ENCODE data around the gene COX4I2. TPM values are rescaled to one million over a fixed set of nuclear protein-coding genes. Genes with fewer than 3 reads are reported as not detected.
"Not testable (repeated sequence)": the region's sequence is repeated elsewhere in the genome, so short reads cannot be mapped to it uniquely, and the experiment has no call there.

Gene COX4I2
- total RNA-seq, 4 donors from 2014 or later: not detected

DNA sequence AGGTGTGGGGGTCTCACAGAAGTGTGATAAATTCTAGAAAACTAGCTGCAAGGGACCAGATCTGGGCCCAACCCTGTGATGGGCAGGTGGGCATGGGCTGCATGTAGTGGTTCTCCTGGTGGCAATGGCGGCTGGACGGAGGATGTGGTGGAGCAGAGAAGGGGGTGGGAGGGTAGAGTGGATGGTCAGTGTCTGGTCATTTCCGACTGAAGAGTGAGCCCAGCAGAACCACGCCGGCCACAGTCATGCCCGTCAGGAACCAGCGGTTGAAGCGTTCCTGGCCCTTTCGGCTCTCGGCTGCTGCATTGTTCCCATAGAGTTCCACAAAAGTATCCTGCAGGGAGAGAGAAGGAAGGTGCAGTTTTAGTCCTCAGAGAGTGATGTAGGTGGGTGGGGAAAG, 28.0 kb downstream of the COX4I2 start:
- intact Hi-C loops (cut with DNase I; ENCODE audit: low total_unique reads): no loop called here
- no peak for DNase-seq
- no peak for TF ChIP-seq POLR2AphosphoS5 (IDR thresholded peaks at IDR 0.05)
- TF ChIP-seq EP300 (IDR thresholded peaks at IDR 0.05; ENCODE audit: low read depth): no peak
- no peak for TF ChIP-seq POLR2A (IDR thresholded peaks at IDR 0.05)
- 94% methylated on average over 10 of the region's 10 CpGs; no CpG with 5 or more reads in 1 of the 2 donors for WGBS, 2 donors (ENCODE audit: low coverage in 1 of 2)
- in situ Hi-C loops (cut with MboI; ENCODE audit: low pct_ligation_motif_present in 1 of 4, low pct_unique_long_range_greater_than_20kb in 1 of 4, low sequenced_read_pairs in 3 of 4): no loop called here
- H3K27ac ChIP-seq: peak overlapping the region; percentile 86 to 88 (median 86)
- H3K27me3 ChIP-seq: no peaks in the 10 kb centered on the region
- H3K4me1 ChIP-seq: peaks cover 51 to 96% (median 74%) of the 10 kb centered on the region in 4 donors
- H3K9me3 ChIP-seq: no peaks in the 10 kb centered on the region
- H3K36me3 ChIP-seq: peaks cover 0 to 7% (median 0%) of the 10 kb centered on the region in 4 donors
- H3K4me3 ChIP-seq: no peak overlapping the region

DNA sequence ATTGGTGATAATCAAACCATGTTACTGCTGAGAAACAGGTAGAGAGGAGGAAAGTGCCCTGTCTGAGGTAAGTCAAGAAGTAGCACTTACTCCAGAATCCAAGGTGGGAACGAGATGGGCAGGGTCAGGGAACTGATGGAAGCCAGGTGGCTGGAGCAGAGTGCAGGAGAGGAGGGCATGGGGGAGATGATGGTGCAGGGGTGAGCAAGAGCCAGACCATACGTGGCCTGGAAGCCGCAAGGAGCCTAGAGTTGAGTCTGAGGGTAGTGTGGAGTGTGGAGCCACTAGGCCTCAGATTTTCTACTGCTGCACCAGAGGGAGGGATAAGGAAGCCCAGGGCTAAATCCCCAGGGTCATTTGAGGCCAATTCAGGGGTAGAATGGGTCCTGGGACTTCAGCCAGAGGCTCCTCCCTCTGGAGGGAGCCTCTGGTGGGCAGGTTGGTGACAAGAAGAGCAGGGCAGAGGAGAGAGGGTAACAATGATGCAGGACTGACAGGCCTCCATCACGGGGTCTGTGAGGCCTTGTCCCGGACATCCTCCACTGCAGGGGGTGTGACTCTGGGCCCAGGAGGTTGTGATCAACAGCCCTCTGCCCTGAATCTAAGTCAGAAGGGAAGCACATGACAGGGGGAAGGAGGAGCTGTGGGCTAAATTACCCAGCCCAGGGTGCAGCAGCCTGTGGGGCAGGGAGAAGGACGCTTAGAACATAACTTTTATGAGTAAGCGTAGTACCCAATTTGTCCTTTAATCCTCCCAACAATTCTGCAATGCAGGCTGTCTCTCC, 28.7 kb downstream of the COX4I2 start:
- intact Hi-C loops (cut with DNase I; ENCODE audit: low total_unique reads): no loop called here
- TF ChIP-seq EP300 (IDR thresholded peaks at IDR 0.05; ENCODE audit: low read depth) (no peak), POLR2A (IDR thresholded peaks at IDR 0.05) (peak; percentile 26), POLR2AphosphoS5 (IDR thresholded peaks at IDR 0.05) (peak in 1 of 3 donors; percentile 22)
- TF ChIP-seq, protein P1, sequence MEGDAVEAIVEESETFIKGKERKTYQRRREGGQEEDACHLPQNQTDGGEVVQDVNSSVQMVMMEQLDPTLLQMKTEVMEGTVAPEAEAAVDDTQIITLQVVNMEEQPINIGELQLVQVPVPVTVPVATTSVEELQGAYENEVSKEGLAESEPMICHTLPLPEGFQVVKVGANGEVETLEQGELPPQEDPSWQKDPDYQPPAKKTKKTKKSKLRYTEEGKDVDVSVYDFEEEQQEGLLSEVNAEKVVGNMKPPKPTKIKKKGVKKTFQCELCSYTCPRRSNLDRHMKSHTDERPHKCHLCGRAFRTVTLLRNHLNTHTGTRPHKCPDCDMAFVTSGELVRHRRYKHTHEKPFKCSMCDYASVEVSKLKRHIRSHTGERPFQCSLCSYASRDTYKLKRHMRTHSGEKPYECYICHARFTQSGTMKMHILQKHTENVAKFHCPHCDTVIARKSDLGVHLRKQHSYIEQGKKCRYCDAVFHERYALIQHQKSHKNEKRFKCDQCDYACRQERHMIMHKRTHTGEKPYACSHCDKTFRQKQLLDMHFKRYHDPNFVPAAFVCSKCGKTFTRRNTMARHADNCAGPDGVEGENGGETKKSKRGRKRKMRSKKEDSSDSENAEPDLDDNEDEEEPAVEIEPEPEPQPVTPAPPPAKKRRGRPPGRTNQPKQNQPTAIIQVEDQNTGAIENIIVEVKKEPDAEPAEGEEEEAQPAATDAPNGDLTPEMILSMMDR (IDR thresholded peaks at IDR 0.05): peak in 1 of 5 experiments; percentile 33
- peak overlapping the region; percentile 86 to 88 (median 86) for H3K27ac ChIP-seq
- in situ Hi-C loops (cut with MboI; ENCODE audit: low pct_ligation_motif_present in 1 of 4, low pct_unique_long_range_greater_than_20kb in 1 of 4, low sequenced_read_pairs in 3 of 4): no loop called here
- H3K27me3 ChIP-seq: no peaks in the 10 kb centered on the region
- no peaks in the 10 kb centered on the region for H3K9me3 ChIP-seq
- H3K36me3 ChIP-seq: peaks cover 0 to 7% (median 0%) of the 10 kb centered on the region in 4 donors
- no peak overlapping the region for H3K4me3 ChIP-seq
- peak; percentile 73 for DNase-seq
- peaks cover 58 to 96% (median 78%) of the 10 kb centered on the region in 4 donors for H3K4me1 ChIP-seq
- 20 to 47% methylated on average over 1 to 7 of the region's 7 CpGs for WGBS, 2 donors (ENCODE audit: low coverage in 1 of 2)

DNA sequence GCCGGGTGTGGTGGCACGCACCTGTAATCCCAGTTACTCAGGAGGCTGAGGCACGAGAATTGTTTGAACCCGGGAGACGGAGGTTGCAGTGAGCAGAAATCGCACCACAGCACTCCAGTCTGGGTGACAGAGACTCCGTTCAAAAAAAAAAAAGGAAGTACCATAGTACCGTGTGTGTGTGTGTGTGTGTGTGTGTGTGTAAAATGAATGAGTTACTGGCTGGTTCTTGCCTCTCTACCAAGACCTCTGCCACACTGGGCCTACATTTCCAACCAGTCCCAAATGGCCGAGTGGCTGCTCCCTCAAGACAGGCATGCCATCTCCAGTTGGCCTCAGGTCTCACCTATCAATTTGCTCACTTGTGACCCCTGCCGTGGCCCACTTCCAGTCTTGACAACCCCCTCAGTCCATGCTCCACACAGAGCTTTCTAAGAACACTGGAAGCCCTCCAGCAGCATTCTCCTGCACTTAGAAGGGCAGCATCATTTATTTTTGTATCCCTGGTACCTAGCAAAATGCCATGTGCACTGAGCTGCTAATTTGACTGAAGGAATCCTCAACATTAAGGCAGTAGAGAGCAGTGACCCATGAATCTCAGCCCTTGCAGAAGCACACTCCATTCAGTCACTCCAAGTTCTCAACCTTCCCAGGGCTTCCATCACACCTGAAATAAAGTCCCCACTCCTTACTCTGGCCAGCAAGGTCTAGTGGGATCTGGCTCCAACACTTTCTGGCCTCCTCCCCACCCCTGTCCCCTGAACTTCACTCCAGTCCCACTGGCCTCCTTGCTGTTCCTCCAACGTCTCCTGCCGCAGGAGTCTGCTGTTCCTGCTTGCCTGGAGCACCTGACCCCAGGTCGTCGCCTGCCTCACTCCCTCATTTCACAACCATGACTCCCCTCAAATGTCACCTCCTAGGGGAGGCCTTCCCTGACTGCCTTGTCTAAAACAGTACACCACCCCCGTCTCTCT, 29.9 kb downstream of the COX4I2 start:
- Histone ChIP-seq H3K36me3 (peaks cover 0 to 7% (median 0%) of the 10 kb centered on the region in 4 donors), H3K9me3 (no peaks in the 10 kb centered on the region), H3K4me3 (no peak overlapping the region), H3K27me3 (no peaks in the 10 kb centered on the region), H3K4me1 (peaks cover 60 to 95% (median 69%) of the 10 kb centered on the region in 4 donors), H3K27ac (peak overlapping the region; percentile 86 to 88 (median 86))
- DNase-seq: no peak
- 75 to 83% methylated on average over 11 to 15 of the region's 15 CpGs for WGBS, 2 donors (ENCODE audit: low coverage in 1 of 2)
- TF ChIP-seq, protein P1 (IDR thresholded peaks at IDR 0.05): no peak
- TF ChIP-seq EP300 (IDR thresholded peaks at IDR 0.05; ENCODE audit: low read depth) (no peak), POLR2AphosphoS5 (IDR thresholded peaks at IDR 0.05) (no peak), POLR2A (IDR thresholded peaks at IDR 0.05) (no peak)
- in situ Hi-C loops (cut with MboI; ENCODE audit: low pct_ligation_motif_present in 1 of 4, low pct_unique_long_range_greater_than_20kb in 1 of 4, low sequenced_read_pairs in 3 of 4) (no loop called here), intact Hi-C loops (cut with DNase I; ENCODE audit: low total_unique reads) (no loop called here)

DNA sequence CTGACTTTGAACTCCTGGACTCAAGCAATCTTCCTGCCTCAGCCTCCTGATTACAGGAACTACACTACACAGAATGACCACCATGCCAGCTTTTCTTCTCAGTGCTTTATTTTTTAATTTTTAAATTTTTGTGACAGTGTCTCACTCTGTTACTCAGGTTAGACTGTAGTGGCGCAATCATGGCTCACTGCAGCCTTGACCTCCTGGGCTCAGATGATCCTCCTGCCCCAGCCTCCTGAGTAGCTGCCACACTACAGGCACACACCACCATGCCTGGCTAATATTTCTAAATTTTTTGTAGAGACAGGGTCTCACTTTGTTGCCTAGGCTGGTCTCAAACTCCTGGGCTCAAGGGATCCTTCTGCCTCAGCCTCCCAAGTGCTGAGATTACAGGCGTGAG, 31.2 kb downstream of the COX4I2 start:
- H3K9me3 ChIP-seq; H3K36me3 ChIP-seq; H3K27me3 ChIP-seq; intact Hi-C loops (cut with DNase I; ENCODE audit: low total_unique reads); DNase-seq; H3K4me3 ChIP-seq; in situ Hi-C loops (cut with MboI; ENCODE audit: low pct_ligation_motif_present in 1 of 4, low pct_unique_long_range_greater_than_20kb in 1 of 4, low sequenced_read_pairs in 3 of 4): not testable (repeated sequence)
- Histone ChIP-seq H3K4me1 (peaks cover 52 to 94% (median 60%) of the 10 kb centered on the region in 4 donors), H3K27ac (peak overlapping the region; percentile 84 to 87 (median 86))
- 98 to 100% methylated on average over 2 of the region's 2 CpGs for WGBS, 2 donors (ENCODE audit: low coverage in 1 of 2)

Data from transverse colon (tissue), 4 donors.